ENCODE results near the gene GLI1. TPM values are rescaled to one million over a fixed set of nuclear protein-coding genes. Genes with fewer than 3 reads are reported as not detected.

The GLI1 gene
- total RNA-seq, 2 experiments from 2014 or later = not detected

DNA sequence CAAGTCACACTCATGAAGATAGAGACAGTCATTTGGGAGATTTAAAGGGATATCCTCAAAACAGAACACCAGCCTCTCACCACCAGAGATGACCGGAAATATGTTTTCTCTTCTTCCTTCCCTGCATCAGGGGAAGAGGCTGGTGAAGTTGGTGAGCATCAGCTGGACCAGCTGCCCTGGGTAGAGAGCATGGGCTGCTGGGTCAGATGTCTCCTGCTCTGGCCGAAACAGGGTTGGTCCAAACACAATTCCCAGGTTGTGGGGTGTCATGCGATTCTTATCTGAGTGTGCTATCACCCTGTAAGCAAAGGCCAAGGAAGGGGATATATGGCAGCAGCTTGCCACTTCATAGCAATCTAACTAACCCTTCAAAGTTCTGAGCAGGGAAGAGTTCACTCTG is 12.8 kb downstream of the GLI1 start:
- peak overlapping the region; percentile 16 for H3K27ac Mint-ChIP-seq
- peaks cover 22% of the 10 kb centered on the region for H3K36me3 Mint-ChIP-seq (ENCODE audit: low read depth)
- no peaks in the 10 kb centered on the region for H3K9me3 Mint-ChIP-seq
- no peaks in the 10 kb centered on the region for H3K27me3 Mint-ChIP-seq (ENCODE audit: low read depth)
- peaks cover 31% of the 10 kb centered on the region for H3K4me1 Mint-ChIP-seq (ENCODE audit: low read depth)
- intact Hi-C loops (cut with micrococcal nuclease) = no loop called here
- no peak for DNase-seq
- H3K4me3 Mint-ChIP-seq = no peak overlapping the region
- CTCF ChIA-PET = interaction anchor here (0.6 to 2.4 kb wide), 4 partner anchors 10 to 205 kb away, joined by 3 to 16 read pairs (median 4); no protein-coding TSS in a partner anchor

DNA sequence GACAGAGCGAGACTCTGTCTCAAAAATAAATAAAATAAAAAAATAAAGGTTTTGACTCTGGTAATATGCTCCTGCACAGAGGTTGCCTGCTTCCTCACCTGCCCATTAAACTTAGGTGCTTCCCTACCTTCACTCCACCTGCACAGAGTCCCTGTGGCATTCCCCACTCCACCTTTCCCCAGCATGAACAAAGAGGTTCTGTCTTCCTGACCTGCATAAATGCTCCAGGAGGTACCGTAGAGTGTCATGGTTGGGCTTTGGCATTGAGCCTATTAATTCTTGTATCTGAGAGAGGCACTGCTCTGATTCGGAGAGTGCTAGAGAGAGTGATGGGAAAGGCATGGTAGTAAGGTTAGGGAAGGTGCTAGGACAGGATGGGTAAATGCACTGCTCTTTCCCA is 13.8 kb downstream of the GLI1 start:
- H3K36me3 Mint-ChIP-seq (ENCODE audit: low read depth) = peaks cover 28% of the 10 kb centered on the region

DNA sequence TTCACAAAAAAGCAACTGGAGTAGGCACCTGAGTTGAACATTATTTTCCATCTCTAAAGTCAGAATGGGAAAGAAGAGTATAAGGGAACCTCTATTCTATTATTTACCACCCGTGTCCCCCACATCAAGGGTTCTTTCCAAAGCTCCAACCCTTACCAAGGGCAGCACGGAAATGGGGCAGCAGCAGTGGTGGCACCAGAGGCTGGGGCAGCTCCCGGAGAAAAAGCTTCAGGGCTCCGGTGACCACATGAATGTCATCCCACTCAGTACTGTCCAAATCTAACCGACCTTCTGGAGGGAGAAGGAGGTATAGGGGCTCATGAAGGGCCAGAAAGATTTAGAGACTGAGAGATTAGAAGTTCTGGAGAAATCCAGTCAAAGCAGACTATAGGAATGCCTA is 14.3 kb downstream of the GLI1 start:
- no peak for DNase-seq
- H3K27ac Mint-ChIP-seq = no peak overlapping the region
- CTCF ChIA-PET = interaction anchor here (1.9 to 10.2 kb wide), 2 partner anchors 12 to 18 kb away, joined by 5 to 207 read pairs; partner anchors contain the start of gene GLI1
- no peak overlapping the region for H3K4me3 Mint-ChIP-seq
- H3K4me1 Mint-ChIP-seq (ENCODE audit: low read depth) = peaks cover 41% of the 10 kb centered on the region
- H3K27me3 Mint-ChIP-seq (ENCODE audit: low read depth) = no peaks in the 10 kb centered on the region
- no peaks in the 10 kb centered on the region for H3K9me3 Mint-ChIP-seq
- intact Hi-C loops (cut with micrococcal nuclease) = no loop called here
- H3K36me3 Mint-ChIP-seq (ENCODE audit: low read depth) = peaks cover 33% of the 10 kb centered on the region

More for the DNA sequence above, 13.8 kb downstream of the GLI1 start:
- Mint-ChIP-seq H3K27me3 (ENCODE audit: low read depth) (no peaks in the 10 kb centered on the region), H3K4me1 (ENCODE audit: low read depth) (peaks cover 36% of the 10 kb centered on the region), H3K27ac (no peak overlapping the region), H3K9me3 (no peaks in the 10 kb centered on the region), H3K4me3 (no peak overlapping the region)
- CTCF ChIA-PET = interaction anchor here (10.2 kb wide), 1 partner anchor 11 kb away, joined by 207 read pairs; the partner anchor contains the start of gene GLI1
- no peak for DNase-seq
- intact Hi-C loops (cut with micrococcal nuclease) = no loop called here

DNA sequence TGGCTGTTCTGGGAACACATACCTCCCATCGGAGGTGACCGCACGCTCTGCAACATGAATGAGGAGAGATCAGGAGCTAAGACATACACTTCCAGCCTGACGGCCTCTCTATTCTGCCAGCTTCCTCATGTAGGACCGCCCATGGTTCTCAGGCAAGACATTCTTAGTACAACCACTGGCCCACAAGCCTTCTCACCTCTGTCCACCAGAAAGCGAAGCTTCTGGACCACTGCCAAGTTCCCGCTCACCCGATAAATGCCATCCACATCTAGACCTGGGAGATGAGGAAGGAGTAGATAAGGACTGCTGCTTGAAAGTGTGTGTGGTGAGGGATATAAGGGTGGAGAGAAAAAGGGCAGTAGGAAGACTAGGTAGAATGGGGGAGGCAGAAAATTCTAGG is 14.8 kb downstream of the GLI1 start:
- Mint-ChIP-seq H3K9me3 (no peaks in the 10 kb centered on the region), H3K27me3 (ENCODE audit: low read depth) (no peaks in the 10 kb centered on the region), H3K27ac (no peak overlapping the region), H3K36me3 (ENCODE audit: low read depth) (peaks cover 35% of the 10 kb centered on the region), H3K4me1 (ENCODE audit: low read depth) (peaks cover 46% of the 10 kb centered on the region), H3K4me3 (peak overlapping the region; percentile 43)
- intact Hi-C loops (cut with micrococcal nuclease) = no loop called here
- no peak for DNase-seq
- CTCF ChIA-PET = interaction anchor here (0.9 to 10.2 kb wide), 3 partner anchors 12 to 58 kb away, joined by 3 to 207 read pairs (median 5); partner anchors contain the start of gene GLI1

DNA sequence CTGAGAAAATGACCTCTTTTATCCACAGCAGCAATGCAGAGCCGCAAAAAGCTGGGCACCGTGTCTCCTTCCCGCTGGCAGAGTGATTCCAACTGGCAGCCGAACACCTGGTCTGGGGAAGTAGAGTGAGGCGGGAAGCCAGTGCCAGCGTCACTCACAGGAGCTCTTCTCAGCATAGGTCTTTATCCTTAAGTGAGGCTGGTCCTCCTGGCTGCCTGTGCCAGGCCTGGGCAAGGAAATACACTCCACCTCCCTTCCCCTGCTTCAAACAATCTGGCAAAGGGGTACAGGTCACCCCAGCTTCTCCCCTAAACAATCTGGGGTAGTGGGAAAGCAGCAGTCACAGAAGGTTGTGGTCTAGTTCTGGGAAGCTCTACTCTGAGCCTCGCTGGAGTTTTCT is 15.3 kb downstream of the GLI1 start:
- Mint-ChIP-seq H3K27me3 (ENCODE audit: low read depth) (no peaks in the 10 kb centered on the region), H3K36me3 (ENCODE audit: low read depth) (peaks cover 39% of the 10 kb centered on the region), H3K4me3 (peak overlapping the region; percentile 43), H3K27ac (peak overlapping the region; percentile 54), H3K9me3 (no peaks in the 10 kb centered on the region), H3K4me1 (ENCODE audit: low read depth) (peaks cover 50% of the 10 kb centered on the region)
- no peak for DNase-seq
- CTCF ChIA-PET = interaction anchor here (0.6 to 10.2 kb wide), 6 partner anchors 13 to 68 kb away, joined by 3 to 207 read pairs (median 4); partner anchors contain the start of gene GLI1
- intact Hi-C loops (cut with micrococcal nuclease) = loop anchor here (5.0 kb wide), 2 partner anchors 388 to 838 kb away; partner anchors contain the start of gene NAB2

DNA sequence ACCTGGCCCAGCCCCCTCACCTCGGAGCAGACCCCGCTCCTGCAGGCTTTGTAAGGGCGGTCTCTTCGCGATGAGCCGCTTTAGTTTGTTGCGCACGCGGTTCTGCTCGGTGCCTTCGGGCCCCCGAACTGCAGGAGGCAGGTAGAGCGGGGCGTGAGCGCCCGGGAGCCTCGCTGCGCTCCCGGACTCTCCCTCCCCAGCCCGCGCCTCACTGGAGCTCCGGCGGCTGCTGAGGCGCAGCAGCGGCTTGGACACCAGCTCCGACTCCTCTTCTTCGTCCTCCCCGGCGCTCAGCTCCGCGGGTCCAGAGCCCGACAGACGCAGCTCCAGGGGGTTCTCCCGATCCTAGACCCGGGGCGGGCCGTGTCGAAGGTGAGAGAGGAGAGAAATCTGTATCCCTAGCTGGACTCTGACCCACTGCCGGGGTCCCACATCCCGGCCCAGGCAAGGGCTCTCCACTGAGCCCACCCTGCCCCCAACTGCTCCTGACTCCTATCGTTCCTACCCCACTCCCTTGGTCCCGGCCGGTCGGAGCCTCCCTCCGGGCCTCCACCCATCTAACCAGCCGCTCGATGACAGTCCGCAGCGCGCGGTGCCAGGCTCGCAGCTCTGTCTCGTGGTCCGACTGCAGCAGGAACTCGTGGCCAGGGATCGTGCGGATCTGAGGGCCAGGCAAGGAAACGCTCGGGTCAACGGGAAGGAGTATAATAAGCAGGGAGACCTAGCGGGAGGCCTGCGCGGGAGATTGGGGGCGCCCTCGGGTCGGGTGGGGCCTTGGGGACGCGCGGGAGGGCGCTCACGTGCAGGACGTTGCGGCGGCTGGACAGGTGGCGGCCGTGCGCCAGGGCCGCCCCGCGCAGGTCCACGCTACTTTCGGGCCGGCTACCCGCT is 15.9 kb downstream of the GLI1 start:
- no peak for DNase-seq
- H3K9me3 Mint-ChIP-seq = no peaks in the 10 kb centered on the region
- H3K4me3 Mint-ChIP-seq = peak overlapping the region; percentile 84
- peaks cover 57% of the 10 kb centered on the region for H3K4me1 Mint-ChIP-seq (ENCODE audit: low read depth)
- intact Hi-C loops (cut with micrococcal nuclease) = loop anchor here (1.0 to 5.0 kb wide), 3 partner anchors 13 to 838 kb away; partner anchors contain the start of gene NAB2
- peaks cover 40% of the 10 kb centered on the region for H3K36me3 Mint-ChIP-seq (ENCODE audit: low read depth)
- peak overlapping the region; percentile 99 for H3K27ac Mint-ChIP-seq
- no peaks in the 10 kb centered on the region for H3K27me3 Mint-ChIP-seq (ENCODE audit: low read depth)
- CTCF ChIA-PET = interaction anchor here (0.6 to 10.2 kb wide), 12 partner anchors 13 to 300 kb away, joined by 3 to 207 read pairs (median 4); partner anchors contain the start of gene GLI1

DNA sequence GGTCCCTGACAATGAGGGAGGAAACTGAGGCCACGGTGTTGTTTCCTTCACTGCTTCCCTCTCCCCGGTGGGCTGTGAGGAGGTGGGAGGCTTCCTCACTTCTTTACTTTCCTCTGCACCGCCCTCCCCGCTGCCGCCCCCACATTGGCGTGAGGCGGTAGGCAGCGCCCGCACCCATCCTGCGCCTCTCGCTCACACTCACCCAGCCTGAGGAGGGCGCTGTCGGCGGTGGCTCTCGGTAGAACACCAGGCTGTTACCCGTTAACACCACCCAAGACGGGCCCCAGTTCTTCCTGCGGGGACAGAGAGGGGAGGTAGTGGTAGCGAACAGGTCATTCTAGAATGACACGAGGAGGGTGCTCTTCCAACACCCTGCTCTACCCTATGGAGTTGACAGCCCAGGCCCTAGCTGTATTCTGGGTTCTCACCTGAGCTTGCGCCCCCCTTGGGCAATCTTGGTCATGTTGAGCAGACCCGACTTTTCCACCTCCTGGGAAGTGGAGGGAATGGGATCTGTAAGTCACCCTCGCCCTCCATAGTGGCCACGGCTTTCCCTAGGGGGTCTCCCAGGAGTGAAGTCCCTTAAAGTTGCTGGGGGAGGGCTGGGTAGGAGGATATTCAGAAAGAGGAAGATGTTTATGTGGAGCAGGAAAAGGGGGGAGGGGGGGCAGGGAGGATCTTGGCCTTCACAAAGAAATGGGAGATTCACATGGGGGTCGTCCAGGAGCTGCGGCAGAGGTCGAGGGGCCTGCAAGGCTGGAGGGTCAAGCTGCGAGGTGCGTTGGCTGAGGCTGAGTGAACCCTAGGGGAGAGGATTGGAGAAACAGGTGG is 16.8 kb downstream of the GLI1 start:
- no peaks in the 10 kb centered on the region for H3K27me3 Mint-ChIP-seq (ENCODE audit: low read depth)
- DNase-seq = peak; percentile 94
- intact Hi-C loops (cut with micrococcal nuclease) = loop anchor here (1.0 to 5.0 kb wide), 3 partner anchors 14 to 839 kb away; partner anchors contain the start of gene NAB2
- CTCF ChIA-PET = interaction anchor here (1.2 to 10.2 kb wide), 13 partner anchors 10 to 301 kb away, joined by 3 to 207 read pairs (median 4); partner anchors contain the start of gene GLI1
- H3K9me3 Mint-ChIP-seq = no peaks in the 10 kb centered on the region
- peaks cover 44% of the 10 kb centered on the region for H3K36me3 Mint-ChIP-seq (ENCODE audit: low read depth)
- H3K4me3 Mint-ChIP-seq = peak overlapping the region; percentile 84
- H3K4me1 Mint-ChIP-seq (ENCODE audit: low read depth) = peaks cover 65% of the 10 kb centered on the region
- H3K27ac Mint-ChIP-seq = peak overlapping the region; percentile 99

DNA sequence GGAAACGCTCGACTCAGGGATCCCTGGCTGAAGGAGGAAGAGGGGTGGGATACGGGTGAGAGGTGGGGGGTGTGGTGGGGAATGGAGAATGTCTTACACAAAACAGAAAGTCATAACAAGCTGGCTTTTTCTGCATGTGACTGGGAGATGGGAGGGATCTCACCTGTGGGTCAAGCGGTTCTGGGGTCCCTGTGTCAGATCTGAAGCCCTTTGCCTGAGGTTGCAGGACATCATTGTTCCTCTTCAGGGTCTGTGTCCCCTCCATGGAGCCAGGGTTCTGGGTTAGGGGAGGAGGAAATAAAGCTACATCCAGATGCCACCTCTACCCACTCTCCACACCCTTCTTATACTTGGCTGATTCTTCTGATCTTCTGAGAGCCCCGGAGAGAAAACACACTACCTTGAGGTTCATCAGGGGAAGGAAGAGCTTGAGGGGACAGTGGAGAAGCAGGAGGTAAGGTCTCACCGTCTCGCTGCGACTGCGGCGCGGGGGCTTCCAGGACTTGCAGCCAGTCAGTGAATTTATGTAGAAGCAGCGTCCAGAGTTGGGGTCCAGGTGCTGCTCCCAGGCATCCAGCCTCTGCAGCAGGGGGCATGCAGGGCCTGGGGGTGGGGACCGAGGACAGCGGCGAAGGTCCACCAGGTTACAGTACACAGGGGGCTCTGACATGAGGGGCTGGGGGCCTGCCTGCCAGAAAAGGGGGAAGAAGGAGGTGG is 17.6 kb downstream of the GLI1 start:
- H3K27me3 Mint-ChIP-seq (ENCODE audit: low read depth) = no peaks in the 10 kb centered on the region
- peak overlapping the region; percentile 84 for H3K4me3 Mint-ChIP-seq
- H3K9me3 Mint-ChIP-seq = no peaks in the 10 kb centered on the region
- intact Hi-C loops (cut with micrococcal nuclease) = loop anchor here (1.0 to 5.0 kb wide), 3 partner anchors 15 to 840 kb away; partner anchors contain the start of gene NAB2
- H3K4me1 Mint-ChIP-seq (ENCODE audit: low read depth) = peaks cover 67% of the 10 kb centered on the region
- peak overlapping the region; percentile 99 for H3K27ac Mint-ChIP-seq
- H3K36me3 Mint-ChIP-seq (ENCODE audit: low read depth) = peaks cover 49% of the 10 kb centered on the region
- no peak for DNase-seq
- CTCF ChIA-PET = interaction anchor here (1.2 to 10.2 kb wide), 11 partner anchors 9 to 302 kb away, joined by 3 to 207 read pairs (median 5); partner anchors contain the start of gene GLI1

DNA sequence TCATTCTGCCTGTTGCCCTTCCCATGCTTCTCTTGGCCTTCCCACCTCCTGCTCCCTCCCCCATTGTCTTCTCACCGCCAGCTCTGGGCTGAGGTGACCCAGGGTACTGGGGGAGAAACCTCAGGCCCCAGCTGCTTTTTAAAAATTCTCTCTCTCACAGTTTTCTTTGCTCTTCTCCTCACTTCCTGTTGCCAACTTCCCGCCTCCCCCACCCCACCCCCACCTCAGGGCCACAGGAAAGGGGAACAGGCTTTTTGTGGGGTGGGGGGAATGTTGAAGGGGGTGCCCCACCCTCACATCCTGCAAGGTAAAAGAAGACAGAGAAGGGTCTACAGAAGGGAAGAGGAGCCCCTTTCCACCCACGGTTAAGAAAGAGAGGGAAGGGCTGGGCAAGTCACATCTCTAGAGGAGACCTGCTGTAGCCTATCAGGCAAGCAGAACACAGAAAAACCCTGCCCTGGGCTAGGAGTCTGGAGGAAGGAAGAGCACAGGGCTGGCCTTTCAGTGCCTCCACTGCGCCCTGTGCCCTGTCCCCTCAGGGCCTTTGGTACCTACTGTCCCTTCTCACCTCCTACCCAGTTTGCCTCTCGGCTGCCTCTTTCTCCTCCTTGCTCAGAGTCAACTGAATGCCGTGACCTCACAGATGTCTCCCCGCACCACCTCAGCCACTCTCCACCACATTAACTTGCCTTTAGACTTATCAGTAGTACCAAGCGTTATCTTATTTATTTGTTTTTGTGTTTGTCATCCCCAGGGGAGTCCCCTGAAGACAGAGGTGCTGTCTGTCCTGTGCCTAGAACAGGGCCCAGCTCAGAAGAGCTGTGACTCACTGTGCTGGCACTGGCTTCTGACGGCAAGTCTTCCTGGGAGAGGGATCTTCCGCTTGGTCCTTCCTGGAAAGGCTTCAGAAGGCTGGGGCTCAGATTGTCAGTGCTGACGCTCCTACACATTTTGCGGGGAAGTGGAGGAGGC is 18.4 kb downstream of the GLI1 start:
- Mint-ChIP-seq H3K36me3 (ENCODE audit: low read depth) (peaks cover 49% of the 10 kb centered on the region), H3K4me3 (peak overlapping the region; percentile 84), H3K27me3 (ENCODE audit: low read depth) (no peaks in the 10 kb centered on the region), H3K27ac (peak overlapping the region; percentile 99), H3K4me1 (ENCODE audit: low read depth) (peaks cover 64% of the 10 kb centered on the region), H3K9me3 (no peaks in the 10 kb centered on the region)
- CTCF ChIA-PET = interaction anchor here (1.3 to 10.2 kb wide), 8 partner anchors 8 to 303 kb away, joined by 3 to 207 read pairs (median 6); partner anchors contain the start of gene GLI1
- intact Hi-C loops (cut with micrococcal nuclease) = loop anchor here (1.0 to 5.0 kb wide), 14 partner anchors 9 to 841 kb away; partner anchors contain the start of genes DDIT3, GLI1, NAB2 and OS9
- peak; percentile 81 for DNase-seq

DNA sequence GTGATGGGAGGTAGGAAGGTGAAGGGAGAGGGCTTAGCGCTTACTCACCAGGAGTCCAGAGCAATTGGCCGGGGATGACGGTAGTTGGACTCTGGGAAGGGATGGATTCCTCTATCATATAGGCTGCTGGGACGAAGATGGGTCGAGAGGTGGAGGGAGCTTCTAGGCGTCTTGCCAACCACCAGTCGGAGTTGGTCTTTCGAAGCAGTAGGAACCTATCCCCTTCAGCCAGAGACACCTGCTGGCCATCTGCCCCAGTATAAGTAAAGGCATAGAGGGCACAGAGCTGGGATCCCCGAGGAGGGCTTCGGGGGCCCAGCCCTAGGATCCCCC is 19.4 kb downstream of the GLI1 start:
- intact Hi-C loops (cut with micrococcal nuclease) = loop anchor here (1.0 to 5.0 kb wide), 6 partner anchors 68 to 842 kb away; partner anchors contain the start of genes DCTN2, NAB2 and TSPAN31
- H3K4me1 Mint-ChIP-seq (ENCODE audit: low read depth) = peaks cover 64% of the 10 kb centered on the region
- CTCF ChIA-PET = interaction anchor here (1.3 to 10.2 kb wide), 2 partner anchors 17 to 162 kb away, joined by 4 to 207 read pairs; partner anchors contain the start of gene GLI1
- H3K27me3 Mint-ChIP-seq (ENCODE audit: low read depth) = no peaks in the 10 kb centered on the region
- H3K9me3 Mint-ChIP-seq = no peaks in the 10 kb centered on the region
- peak overlapping the region; percentile 84 for H3K4me3 Mint-ChIP-seq
- no peak for DNase-seq
- peaks cover 53% of the 10 kb centered on the region for H3K36me3 Mint-ChIP-seq (ENCODE audit: low read depth)
- peak overlapping the region; percentile 99 for H3K27ac Mint-ChIP-seq

Data from activated naive CD4-positive, alpha-beta T cell treated with anti-CD3 and anti-CD28 coated beads for 36 hours (primary cell).